Activated T-cell treated with anti-CD3 and anti-CD28 coated beads, Interleukin-2, amount 50 U/mL, for 4 hours (primary cell): ENCODE results near the gene PAIP2. TPM values are rescaled to one million over a fixed set of nuclear protein-coding genes. Genes with fewer than 3 reads are reported as not detected.
"Not testable (repeated sequence)": the region's sequence is repeated elsewhere in the genome, so short reads cannot be mapped to it uniquely, and the experiment has no call there.

Source experiments
- ATAC-seq, 2 donors: fragments of 200-7000 bp; cut with Tn5 transposase; one replicate each; pipeline ENCODE4 v1.10.0; 2021
- DNase-seq: peaks from one replicate; pipeline ENCODE4 v3.0.0-alpha.2; 2020
- H3K27me3 Mint-ChIP-seq: one replicate; pipeline ENCODE4 v1.8.0; 2021; ENCODE audit warnings: low read depth, mixed read lengths
- H3K36me3 Mint-ChIP-seq: one replicate; pipeline ENCODE4 v1.8.0; 2022; ENCODE audit warnings: mixed read lengths; ENCODE audit not compliant: insufficient read depth
- H3K4me1 Mint-ChIP-seq: one replicate; pipeline ENCODE4 v1.8.0; 2021; ENCODE audit warnings: low read depth, mixed read lengths
- H3K4me3 Mint-ChIP-seq: one replicate; pipeline ENCODE4 v1.8.0; 2021; ENCODE audit warnings: mild to moderate bottlenecking, moderate library complexity, mixed read lengths
- H3K9me3 Mint-ChIP-seq: one replicate; pipeline ENCODE4 v1.8.0; 2021; ENCODE audit warnings: mixed read lengths
- total RNA-seq, 3 donors: library from RNA; stranded (reverse); gene quantifications; one replicate each; pipeline ENCODE4 v1.2.1, GENCODE V29; 2021

PAIP2 gene
- total RNA-seq, 3 donors from 2014 or later, result 47.0 to 59.9 (median 50.5) TPM

DNA sequence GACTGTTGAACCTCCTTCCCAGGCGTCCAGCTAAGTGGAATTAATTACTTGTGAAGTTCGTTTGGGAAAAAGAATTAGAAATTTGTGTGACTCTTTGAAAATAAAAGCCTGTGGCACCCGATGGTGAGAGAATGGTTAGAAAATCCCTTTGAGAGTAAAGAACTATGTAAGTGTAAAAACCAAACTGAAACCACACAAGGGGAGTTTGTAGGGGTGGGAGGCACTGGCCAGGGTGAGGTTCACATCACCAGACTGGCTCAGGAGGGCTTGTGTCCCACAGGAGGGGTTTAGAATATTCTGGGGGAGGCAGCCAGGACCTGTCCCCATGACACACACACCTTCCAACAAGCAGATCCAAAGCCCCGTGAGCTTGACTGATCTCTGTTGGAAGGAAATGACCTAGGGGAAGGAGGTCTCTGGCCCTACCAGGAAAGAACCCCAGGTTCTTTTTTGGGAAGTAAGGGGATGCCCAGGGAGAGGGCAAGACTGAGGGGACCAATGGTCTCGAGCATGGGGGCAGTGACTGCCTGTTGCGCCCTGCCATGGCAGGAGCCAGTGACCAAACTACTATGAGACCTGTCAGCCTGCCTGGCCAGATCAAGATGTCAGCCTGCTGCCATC, 58.0 kb downstream of the PAIP2 start:
- Mint-ChIP-seq H3K4me1 (peaks cover 28% of the 10 kb centered on the region), H3K27me3 (no peaks in the 10 kb centered on the region), H3K36me3 (peaks cover 4% of the 10 kb centered on the region), H3K9me3 (no peaks in the 10 kb centered on the region), H3K4me3 (no peak overlapping the region)
- ATAC-seq (no peak), DNase-seq (no peak)

- Mint-ChIP-seq H3K36me3 (peaks cover 4% of the 10 kb centered on the region), H3K9me3 (no peaks in the 10 kb centered on the region), H3K4me1 (peaks cover 30% of the 10 kb centered on the region), H3K4me3 (no peak overlapping the region), H3K27me3 (no peaks in the 10 kb centered on the region)
- ATAC-seq, result no peak
- no peak for DNase-seq
These were observed 59.9 kb downstream of the PAIP2 start for GRCh38 chr5:139401546-139401945.

GRCh38 chr5:139402561-139403158, 61.0 kb downstream of the PAIP2 start:
- H3K36me3 Mint-ChIP-seq, result peaks cover 4% of the 10 kb centered on the region

GRCh38 chr5:139403418-139403786, 61.7 kb downstream of the PAIP2 start:
- DNase-seq (no peak), ATAC-seq (no peak)
- H3K4me1 Mint-ChIP-seq, result peaks cover 39% of the 10 kb centered on the region
- peak overlapping the region; percentile 87 for H3K4me3 Mint-ChIP-seq
- H3K27me3 Mint-ChIP-seq, result no peaks in the 10 kb centered on the region
- peaks cover 4% of the 10 kb centered on the region for H3K36me3 Mint-ChIP-seq
- H3K9me3 Mint-ChIP-seq, result no peaks in the 10 kb centered on the region

More at GRCh38 chr5:139402561-139403158, 61.0 kb downstream of the PAIP2 start:
- DNase-seq (no peak), ATAC-seq (no peak)
- peak overlapping the region; percentile 87 for H3K4me3 Mint-ChIP-seq
- no peaks in the 10 kb centered on the region for H3K27me3 Mint-ChIP-seq
- H3K4me1 Mint-ChIP-seq, result peaks cover 35% of the 10 kb centered on the region
- no peaks in the 10 kb centered on the region for H3K9me3 Mint-ChIP-seq

- Mint-ChIP-seq H3K36me3 (peaks cover 4% of the 10 kb centered on the region), H3K4me3 (peak within 1 kb of the TSS; percentile 87), H3K4me1 (peaks cover 39% of the 10 kb centered on the region), H3K9me3 (no peaks in the 10 kb centered on the region), H3K27me3 (no peaks in the 10 kb centered on the region)
- ATAC-seq, result peak; percentile 90 to 94
- DNase-seq, result peak; percentile 97
These were observed 62.3 kb downstream of the PAIP2 start, which contains the start of gene SPATA24 for GRCh38 chr5:139403787-139404483. Gene SPATA24 (minus strand): TSS chr5:139404089. CDS start chr5:139404060, 29 bp downstream.

DNA sequence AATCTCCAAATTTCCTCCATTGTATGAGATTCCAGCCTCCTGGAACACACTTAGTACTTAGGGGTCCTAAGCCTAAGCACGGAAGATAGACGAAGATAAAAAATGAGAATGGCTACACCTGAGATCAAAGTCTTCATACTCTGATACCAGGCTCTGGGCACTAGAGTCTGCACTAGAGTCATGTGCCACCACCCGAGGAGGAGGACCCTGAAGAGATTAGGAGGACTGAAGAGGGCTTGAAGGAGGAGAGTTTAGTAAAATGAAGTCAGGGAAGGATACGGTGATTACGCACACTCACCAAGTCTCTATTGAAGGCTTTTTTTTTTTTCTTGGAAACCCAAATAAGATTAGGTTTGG, 62.8 kb downstream of the PAIP2 start:
- peaks cover under 1% of the 10 kb centered on the region for H3K36me3 Mint-ChIP-seq

DNA sequence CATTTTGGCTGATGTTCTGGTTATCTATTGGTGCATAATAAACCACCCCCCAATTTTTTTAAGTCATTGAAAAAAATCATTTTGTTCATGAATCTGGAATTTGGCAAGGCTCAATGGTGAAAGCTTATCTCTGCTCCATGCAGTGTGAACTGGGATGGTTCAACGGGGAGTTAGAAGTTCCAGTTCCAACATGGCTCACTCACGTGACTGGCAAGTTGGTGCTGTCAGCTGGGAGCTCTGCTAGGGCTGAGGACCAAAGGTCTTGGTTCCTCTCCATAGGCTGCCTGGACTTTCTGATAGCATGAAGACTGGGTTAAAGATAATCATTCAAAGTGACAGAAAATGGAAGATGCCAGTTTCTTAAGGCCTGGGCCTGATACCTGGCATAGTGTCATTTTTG, 65.3 kb downstream of the PAIP2 start:
- Mint-ChIP-seq H3K36me3 (peaks cover 3% of the 10 kb centered on the region), H3K9me3 (no peaks in the 10 kb centered on the region)
- DNase-seq, result no peak

More for the DNA sequence above, 62.8 kb downstream of the PAIP2 start:
- ATAC-seq (no peak), DNase-seq (no peak)
- Mint-ChIP-seq H3K4me1 (peaks cover 35% of the 10 kb centered on the region), H3K4me3 (peak overlapping the region; percentile 87), H3K9me3 (no peaks in the 10 kb centered on the region), H3K27me3 (no peaks in the 10 kb centered on the region)

DNA sequence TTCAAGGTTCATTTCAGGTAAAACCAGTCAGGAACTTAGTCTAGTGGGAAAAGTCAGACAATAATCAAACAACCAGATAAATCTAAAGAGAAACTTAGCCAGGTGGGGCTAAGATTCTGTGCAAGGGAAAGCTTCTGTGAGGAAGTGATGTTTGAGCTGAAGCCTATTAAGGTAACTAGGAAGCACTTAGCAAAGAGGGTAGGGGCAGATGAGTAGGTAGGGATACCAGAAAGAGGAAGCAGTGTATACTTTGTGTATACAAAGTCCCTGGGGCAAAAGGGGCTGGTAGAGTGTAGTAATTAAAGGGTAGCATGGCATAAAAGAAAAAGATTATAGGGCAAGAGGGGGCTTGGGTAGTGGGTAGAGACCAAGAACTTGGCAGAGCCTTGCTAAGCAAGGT, 65.9 kb downstream of the PAIP2 start:
- ATAC-seq, result no peak
- Mint-ChIP-seq H3K36me3 (peaks cover 3% of the 10 kb centered on the region), H3K27me3 (no peaks in the 10 kb centered on the region), H3K9me3 (no peaks in the 10 kb centered on the region), H3K4me3 (no peak overlapping the region), H3K4me1 (peaks cover 31% of the 10 kb centered on the region)
- no peak for DNase-seq

More for the DNA sequence above, 65.3 kb downstream of the PAIP2 start:
- Mint-ChIP-seq H3K4me3 (no peak overlapping the region), H3K27me3 (no peaks in the 10 kb centered on the region), H3K4me1 (peaks cover 34% of the 10 kb centered on the region)
- ATAC-seq, result no peak

- no peak for DNase-seq
- Mint-ChIP-seq H3K9me3 (no peaks in the 10 kb centered on the region), H3K27me3 (no peaks in the 10 kb centered on the region), H3K4me3 (no peak overlapping the region), H3K36me3 (peaks cover 3% of the 10 kb centered on the region), H3K4me1 (peaks cover 29% of the 10 kb centered on the region)
- no peak for ATAC-seq
These were observed 66.5 kb downstream of the PAIP2 start for GRCh38 chr5:139408191-139408590.

GRCh38 chr5:139409116-139409515, 67.5 kb downstream of the PAIP2 start:
- H3K9me3 Mint-ChIP-seq, DNase-seq, H3K27me3 Mint-ChIP-seq, ATAC-seq, H3K4me3 Mint-ChIP-seq, H3K36me3 Mint-ChIP-seq: not testable (repeated sequence)
- peaks cover 29% of the 10 kb centered on the region for H3K4me1 Mint-ChIP-seq

DNA sequence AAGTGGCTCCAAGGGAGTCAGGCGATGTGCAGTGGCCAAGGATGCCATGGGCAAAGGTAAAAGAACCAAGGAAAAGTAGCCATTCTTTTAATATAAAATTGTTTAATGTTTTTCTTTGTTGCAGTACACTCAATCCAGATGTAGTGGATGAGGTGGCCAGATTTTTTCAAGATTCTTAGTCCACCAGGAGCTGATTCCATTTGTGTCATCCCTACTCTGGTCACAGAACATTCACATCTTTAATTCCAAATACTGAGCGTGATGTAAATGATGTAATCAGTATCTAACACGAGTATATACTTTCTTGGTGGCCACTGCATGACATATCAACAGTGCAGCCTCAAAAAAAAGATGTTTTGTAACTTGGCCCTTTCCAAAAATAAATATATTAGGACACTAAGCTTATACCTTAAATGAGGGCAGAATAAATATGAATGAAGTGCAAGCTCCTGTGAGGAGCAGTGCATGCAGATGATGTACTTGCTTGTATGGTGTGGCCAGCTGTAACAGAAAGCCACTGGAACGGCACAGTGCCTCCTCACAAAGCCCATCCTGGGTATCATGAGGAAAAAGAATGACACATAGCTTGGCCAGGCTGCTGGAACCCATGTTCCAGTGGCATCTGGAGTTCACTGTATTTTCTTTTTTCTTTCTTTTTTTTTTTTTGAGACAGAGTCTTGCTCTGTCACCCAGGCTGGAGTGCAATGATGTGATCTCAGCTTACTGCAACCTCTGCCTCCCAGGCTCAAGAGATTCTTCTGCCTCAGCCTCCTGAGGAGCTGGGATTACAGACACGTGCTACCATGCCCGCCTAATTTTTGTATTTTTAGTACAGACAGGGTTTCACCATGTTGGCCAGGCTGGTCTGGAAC, 68.7 kb downstream of the PAIP2 start:
- H3K4me1 Mint-ChIP-seq, result peaks cover 35% of the 10 kb centered on the region
- no peaks in the 10 kb centered on the region for H3K9me3 Mint-ChIP-seq
- no peak overlapping the region for H3K4me3 Mint-ChIP-seq
- peaks cover 3% of the 10 kb centered on the region for H3K36me3 Mint-ChIP-seq
- no peak for DNase-seq
- ATAC-seq, result no peak
- no peaks in the 10 kb centered on the region for H3K27me3 Mint-ChIP-seq

DNA sequence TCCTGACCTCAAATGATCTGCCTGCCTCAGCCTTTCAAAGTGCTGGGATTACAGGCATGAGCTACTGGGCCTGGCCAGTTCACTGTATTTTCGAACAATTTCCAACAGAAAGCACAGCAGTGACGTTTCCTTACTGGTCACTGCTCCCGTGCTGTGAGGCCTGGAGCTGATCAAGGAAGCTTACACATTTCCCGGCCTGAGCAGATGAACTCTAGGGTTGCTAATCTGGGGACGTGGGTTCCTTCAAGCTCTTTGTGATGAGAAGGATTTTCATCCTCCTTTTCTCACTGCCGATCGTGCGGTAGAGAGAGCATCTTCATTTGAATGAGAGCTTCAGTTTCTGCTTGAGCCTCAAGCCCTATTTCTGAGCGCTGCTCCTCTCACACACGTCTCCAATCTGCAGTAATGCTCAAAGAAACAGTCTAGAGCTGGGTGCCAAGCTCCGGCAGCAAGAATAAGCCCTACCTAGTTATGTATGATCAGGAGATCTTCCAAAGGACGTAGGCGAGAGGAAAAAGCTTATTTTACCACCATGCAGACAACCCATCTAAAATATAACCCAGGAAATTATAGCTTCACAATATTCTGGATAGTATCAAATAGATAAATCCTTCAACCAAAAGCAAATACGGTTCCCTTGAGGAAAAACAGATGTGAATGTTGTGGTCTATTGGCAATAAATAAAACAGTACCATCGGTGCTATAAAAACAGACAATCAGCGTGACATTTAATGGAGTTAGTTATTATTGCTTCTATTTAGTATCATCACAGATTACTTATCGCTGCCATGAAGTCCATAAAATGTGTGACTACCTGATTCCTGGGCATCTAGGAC, 69.6 kb downstream of the PAIP2 start:
- no peaks in the 10 kb centered on the region for H3K27me3 Mint-ChIP-seq

GRCh38 chr5:139413153-139413552, 71.5 kb downstream of the PAIP2 start:
- DNase-seq (no peak), ATAC-seq (no peak)
- peaks cover 3% of the 10 kb centered on the region for H3K36me3 Mint-ChIP-seq
- no peaks in the 10 kb centered on the region for H3K9me3 Mint-ChIP-seq
- peaks cover 38% of the 10 kb centered on the region for H3K4me1 Mint-ChIP-seq
- no peak overlapping the region for H3K4me3 Mint-ChIP-seq
- H3K27me3 Mint-ChIP-seq, result no peaks in the 10 kb centered on the region

More for the DNA sequence above, 69.6 kb downstream of the PAIP2 start:
- DNase-seq (no peak), ATAC-seq (no peak)
- Mint-ChIP-seq H3K9me3 (no peaks in the 10 kb centered on the region), H3K4me3 (no peak overlapping the region), H3K36me3 (peaks cover 3% of the 10 kb centered on the region), H3K4me1 (peaks cover 43% of the 10 kb centered on the region)
